Prostate gland (tissue), 2 donors: ENCODE results near the gene RTN4RL2. TPM values are rescaled to one million over a fixed set of nuclear protein-coding genes. Genes with fewer than 3 reads are reported as not detected.

Source experiments
- DNase-seq: peaks from one replicate; pipeline ENCODE4 v3.0.0-alpha.2; 2019; ENCODE audit warnings: low spot score
- H3K27ac ChIP-seq, 2 donors: fragments of 200-600 bp; sonication (generic); 2 replicates each; pipeline ENCODE4 v1.5.1; 2017 to 2019
- H3K27me3 ChIP-seq: fragments of 200-600 bp; sonication (generic); replicated peaks from 2 replicates; pipeline ENCODE4 v1.5.1; 2019; ENCODE audit not compliant: insufficient read depth
- H3K36me3 ChIP-seq, 2 donors: fragments of 200-600 bp; sonication (generic); 1 replicate in 1 of 2; 2 replicates in 1 of 2; pipeline versions ENCODE4 v1.5.1 to v1.8.1; 2017 to 2019
- H3K4me1 ChIP-seq: fragments of 200-600 bp; sonication (generic); replicated peaks from 2 replicates; pipeline ENCODE4 v1.5.1; 2019
- H3K4me3 ChIP-seq, 2 donors: fragments of 200-600 bp; sonication (generic); 2 replicates each; pipeline ENCODE4 v1.5.1; 2017 to 2019
- H3K9me3 ChIP-seq: fragments of 200-600 bp; sonication (generic); 2 replicates; pipeline ENCODE4 v1.5.1; 2017
- POLR2A ChIP-seq: fragments of 450-650 bp; IDR thresholded peaks from one replicate; pipeline ENCODE4 v1.6.1; 2016; ENCODE audit warnings: antibody characterized with exemption, mild to moderate bottlenecking
- POLR2AphosphoS5 ChIP-seq: sonication (generic); formaldehyde crosslinking; IDR thresholded peaks from one replicate; pipeline ENCODE4 v1.6.1; 2017; ENCODE audit warnings: antibody characterized with exemption
- WGBS: methylation state at CpG from one replicate; pipeline ENCODE4 v1.1.5; 2018; 5-methylcytosine and 5-hydroxymethylcytosine counted together
- intact Hi-C: fragments of 100-400 bp; cut with DNase I; formaldehyde crosslinking; loops from one replicate; pipeline ENCODE4 v1.14.2; 2022
- total RNA-seq, 2 donors: library from RNA; depleted of rRNA; stranded (reverse); fragments of >200 nt; gene quantifications; one replicate each; pipeline ENCODE4 v1.1.0, GENCODE V29; 2016
- TF ChIP-seq, protein P1 (sequence below), 4 experiments: fragments of 200-600 bp in 2 of 4; fragments of 450-650 bp in 2 of 4; sonication (generic) in 2 of 4; IDR thresholded peaks; 1 replicate in 3 of 4; 2 replicates in 1 of 4; pipeline ENCODE4 v1.5.1; 2016 to 2019; ENCODE audit warnings: antibody characterized with exemption in 4 of 4, mild to moderate bottlenecking in 2 of 4, moderate library complexity in 2 of 4

The RTN4RL2 gene
- total RNA-seq, 2 donors from 2014 or later = 0.51 to 2.0 TPM

DNA sequence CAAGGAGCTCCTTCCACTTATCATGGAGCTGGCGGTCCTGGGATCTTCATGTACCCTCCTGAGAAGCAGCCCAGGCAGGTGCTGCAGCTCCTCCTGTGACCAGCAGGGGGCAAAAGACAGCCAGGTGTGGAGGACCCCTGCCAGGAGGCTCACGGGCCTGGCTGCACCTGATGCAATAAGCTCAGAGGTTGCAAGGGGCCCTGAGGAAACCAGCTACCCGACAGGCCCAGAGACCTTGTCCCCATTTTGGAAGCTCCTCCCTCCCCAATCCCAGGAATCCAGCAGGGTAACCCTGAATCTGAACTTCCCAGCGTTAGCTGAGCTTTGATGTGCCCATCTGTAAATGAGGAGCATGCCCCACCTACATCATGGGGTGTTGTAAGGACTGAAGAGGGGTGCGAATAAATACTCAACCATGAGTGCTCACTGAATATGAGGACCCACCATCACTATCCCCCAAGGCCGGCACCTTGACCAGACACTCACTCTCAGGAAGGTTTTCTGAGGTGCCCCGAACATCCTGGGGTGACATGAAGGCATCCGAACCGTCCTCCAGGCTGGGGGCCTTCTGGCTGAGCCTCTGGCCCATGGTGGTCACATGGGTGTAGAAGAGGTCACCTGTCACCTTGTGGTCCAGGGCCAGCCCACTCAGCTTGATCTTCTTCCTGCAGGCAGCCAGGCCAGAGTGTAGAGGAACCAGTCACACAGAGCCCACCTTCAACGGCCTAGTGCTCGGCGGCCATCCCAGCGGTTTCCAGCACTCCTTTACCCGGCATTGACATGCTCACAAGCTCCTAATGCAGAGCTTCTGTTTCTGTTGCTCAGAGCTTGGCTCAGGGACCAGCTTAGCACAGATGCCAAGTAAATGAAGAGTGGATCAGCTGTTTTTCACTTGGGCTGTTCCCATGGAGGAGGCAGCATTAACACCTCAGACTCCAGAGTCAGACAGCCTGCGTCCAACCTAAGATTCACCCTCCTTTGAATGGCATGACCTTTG, 33.5 kb downstream of the RTN4RL2 start:
- Histone ChIP-seq H3K4me1 (peaks cover 2% of the 10 kb centered on the region), H3K9me3 (no peaks in the 10 kb centered on the region), H3K27me3 (no peaks in the 10 kb centered on the region), H3K27ac (no peak overlapping the region), H3K4me3 (no peak overlapping the region), H3K36me3 (no peaks in the 10 kb centered on the region)
- DNase-seq = peak; percentile 65
- WGBS = 71% methylated on average over 15 of the region's 15 CpGs
- TF ChIP-seq POLR2A (no peak), POLR2AphosphoS5 (peak; percentile 23)
- TF ChIP-seq, protein P1, sequence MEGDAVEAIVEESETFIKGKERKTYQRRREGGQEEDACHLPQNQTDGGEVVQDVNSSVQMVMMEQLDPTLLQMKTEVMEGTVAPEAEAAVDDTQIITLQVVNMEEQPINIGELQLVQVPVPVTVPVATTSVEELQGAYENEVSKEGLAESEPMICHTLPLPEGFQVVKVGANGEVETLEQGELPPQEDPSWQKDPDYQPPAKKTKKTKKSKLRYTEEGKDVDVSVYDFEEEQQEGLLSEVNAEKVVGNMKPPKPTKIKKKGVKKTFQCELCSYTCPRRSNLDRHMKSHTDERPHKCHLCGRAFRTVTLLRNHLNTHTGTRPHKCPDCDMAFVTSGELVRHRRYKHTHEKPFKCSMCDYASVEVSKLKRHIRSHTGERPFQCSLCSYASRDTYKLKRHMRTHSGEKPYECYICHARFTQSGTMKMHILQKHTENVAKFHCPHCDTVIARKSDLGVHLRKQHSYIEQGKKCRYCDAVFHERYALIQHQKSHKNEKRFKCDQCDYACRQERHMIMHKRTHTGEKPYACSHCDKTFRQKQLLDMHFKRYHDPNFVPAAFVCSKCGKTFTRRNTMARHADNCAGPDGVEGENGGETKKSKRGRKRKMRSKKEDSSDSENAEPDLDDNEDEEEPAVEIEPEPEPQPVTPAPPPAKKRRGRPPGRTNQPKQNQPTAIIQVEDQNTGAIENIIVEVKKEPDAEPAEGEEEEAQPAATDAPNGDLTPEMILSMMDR (IDR thresholded peaks at IDR 0.05) = peak; percentile 71 to 85 (median 84)
- intact Hi-C loops = loop anchor here (5.0 to 10.0 kb wide), 2 partner anchors 33 to 151 kb away; partner anchors contain the start of gene YPEL4

DNA sequence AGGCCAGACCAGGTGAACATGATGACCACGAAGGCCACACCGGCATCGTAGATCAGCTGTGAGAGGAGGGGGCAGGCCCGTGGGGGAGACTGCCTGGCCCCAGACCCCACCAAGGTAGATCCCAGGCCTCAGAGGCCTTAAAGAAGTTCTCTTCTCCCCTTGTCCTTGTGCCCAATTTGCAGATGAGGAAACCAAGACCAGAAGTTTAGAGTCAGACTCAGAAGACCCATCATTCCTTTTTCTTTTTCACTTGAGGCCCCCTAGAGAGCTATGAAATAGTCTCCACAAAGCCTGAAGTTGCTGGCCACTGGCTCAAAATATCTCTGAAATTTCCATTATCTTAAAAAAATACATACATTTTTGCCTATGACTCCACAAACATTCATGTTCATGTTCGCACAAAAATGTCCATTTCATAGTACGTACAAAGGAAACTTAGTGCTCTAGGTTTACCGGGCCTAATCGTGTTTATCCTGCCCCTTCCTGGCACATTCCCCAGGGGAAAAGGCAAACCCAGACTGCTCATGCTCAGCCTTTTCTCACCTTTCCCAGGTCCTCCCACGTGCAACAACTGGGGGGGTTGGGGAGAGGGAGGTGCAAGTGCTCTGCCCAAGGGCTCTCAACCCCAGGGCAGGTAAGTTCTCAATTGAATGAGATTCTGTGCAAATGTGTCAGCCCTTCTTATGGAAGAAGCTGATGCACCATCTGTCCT, 35.9 kb downstream of the RTN4RL2 start:
- Histone ChIP-seq H3K27ac (no peak overlapping the region), H3K4me3 (no peak overlapping the region), H3K9me3 (no peaks in the 10 kb centered on the region), H3K36me3 (no peaks in the 10 kb centered on the region), H3K27me3 (no peaks in the 10 kb centered on the region), H3K4me1 (peaks cover 14% of the 10 kb centered on the region)
- WGBS = 77% methylated on average over 9 of the region's 9 CpGs
- DNase-seq = no peak
- TF ChIP-seq POLR2AphosphoS5 = no peak
- TF ChIP-seq, protein P1 (IDR thresholded peaks at IDR 0.05) = no peak
- no peak for TF ChIP-seq POLR2A
- intact Hi-C loops = loop anchor here (10.0 kb wide), 1 partner anchor 149 kb away; the partner anchor contains the start of gene YPEL4

DNA sequence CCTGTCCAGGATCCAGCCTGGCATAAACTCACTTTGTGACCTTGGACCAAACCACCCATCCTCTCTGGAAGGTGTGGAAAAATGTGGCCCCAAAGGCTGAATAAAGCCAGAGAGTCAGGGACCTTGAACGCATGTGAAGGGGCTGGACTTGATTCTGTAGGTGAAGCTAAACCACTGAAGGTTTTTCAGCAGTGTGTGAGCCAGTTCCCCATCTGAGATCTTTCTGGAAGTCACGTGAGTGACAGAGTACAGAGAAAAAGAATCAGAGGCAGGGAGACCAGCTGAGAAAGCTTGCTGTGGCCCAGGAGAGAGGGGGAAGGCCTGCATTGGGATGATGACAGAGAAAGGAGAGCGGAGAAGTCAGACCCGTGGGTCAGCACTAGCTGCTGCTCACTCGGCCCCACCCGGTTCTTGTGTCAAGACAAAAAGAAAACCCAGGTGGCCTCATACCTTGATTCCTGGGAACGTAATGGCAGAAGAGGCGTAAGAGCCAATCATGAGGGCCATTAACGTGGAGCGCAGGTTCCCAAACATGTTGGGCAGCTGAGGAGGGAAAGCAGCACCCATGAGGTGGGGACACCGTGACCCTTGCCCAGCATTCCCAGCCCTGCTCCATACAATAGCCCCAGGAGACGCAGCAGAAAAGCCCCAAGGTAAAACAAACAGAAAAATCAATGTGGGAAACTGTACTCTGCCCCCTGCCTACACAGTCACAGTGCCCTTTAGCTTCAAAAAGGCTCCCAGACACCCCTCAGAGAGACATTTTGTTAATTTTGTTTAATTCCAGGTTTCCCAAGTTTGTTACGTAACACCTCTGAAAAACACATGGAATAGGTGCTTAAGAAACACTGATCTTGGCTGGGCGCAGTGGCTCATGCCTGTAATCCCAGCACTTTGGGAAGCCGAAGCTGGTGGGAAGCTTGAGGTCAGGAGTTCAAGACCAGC, 37.2 kb downstream of the RTN4RL2 start:
- H3K36me3 ChIP-seq = no peaks in the 10 kb centered on the region
- intact Hi-C loops = loop anchor here (10.0 kb wide), 1 partner anchor 147 kb away; the partner anchor contains the start of gene YPEL4

DNA sequence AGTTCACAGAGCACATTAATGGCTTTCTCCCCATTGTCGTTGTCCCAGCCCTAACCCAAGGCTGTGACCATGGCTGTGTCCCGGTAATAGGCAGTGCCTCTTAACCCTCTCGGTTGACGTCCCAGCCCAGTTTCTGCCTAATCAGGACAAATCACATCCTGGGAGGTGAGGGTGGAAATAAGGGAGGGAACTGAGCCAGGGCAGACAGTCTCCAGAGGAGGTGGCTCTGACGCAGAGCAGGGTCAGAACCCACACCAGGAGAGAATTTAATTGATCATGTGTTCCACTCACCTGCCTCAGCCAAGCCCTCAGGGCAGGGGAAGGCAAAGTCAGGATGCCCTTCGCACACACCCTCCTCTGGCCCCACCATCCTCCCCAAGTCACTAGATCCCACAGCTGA, 38.2 kb downstream of the RTN4RL2 start:
- Histone ChIP-seq H3K27me3 (no peaks in the 10 kb centered on the region), H3K4me3 (no peak overlapping the region), H3K27ac (no peak overlapping the region), H3K9me3 (no peaks in the 10 kb centered on the region), H3K4me1 (peaks cover 14% of the 10 kb centered on the region), H3K36me3 (no peaks in the 10 kb centered on the region)
- no peak for TF ChIP-seq POLR2A
- TF ChIP-seq, protein P1 (IDR thresholded peaks at IDR 0.05) = no peak
- TF ChIP-seq POLR2AphosphoS5 = no peak
- intact Hi-C loops = loop anchor here (10.0 kb wide), 1 partner anchor 146 kb away; the partner anchor contains the start of gene YPEL4
- no peak for DNase-seq
- 78% methylated on average over 6 of the region's 6 CpGs for WGBS

More for the DNA sequence above, 37.2 kb downstream of the RTN4RL2 start:
- DNase-seq = no peak
- H3K9me3 ChIP-seq = no peaks in the 10 kb centered on the region
- peaks cover 14% of the 10 kb centered on the region for H3K4me1 ChIP-seq
- TF ChIP-seq, protein P1 (IDR thresholded peaks at IDR 0.05) = no peak
- no peak for TF ChIP-seq POLR2A
- no peak for TF ChIP-seq POLR2AphosphoS5
- no peaks in the 10 kb centered on the region for H3K27me3 ChIP-seq
- 93% methylated on average over 15 of the region's 15 CpGs for WGBS
- no peak overlapping the region for H3K4me3 ChIP-seq
- no peak overlapping the region for H3K27ac ChIP-seq
